Measurements from ENCODE around the gene LUC7L2. TPM values are rescaled to one million over a fixed set of nuclear protein-coding genes. Genes with fewer than 3 reads are reported as not detected.

LUC7L2 gene
- total and polyA plus RNA-seq, 8 donors = 20.5 to 133 (median 60.6) TPM

DNA sequence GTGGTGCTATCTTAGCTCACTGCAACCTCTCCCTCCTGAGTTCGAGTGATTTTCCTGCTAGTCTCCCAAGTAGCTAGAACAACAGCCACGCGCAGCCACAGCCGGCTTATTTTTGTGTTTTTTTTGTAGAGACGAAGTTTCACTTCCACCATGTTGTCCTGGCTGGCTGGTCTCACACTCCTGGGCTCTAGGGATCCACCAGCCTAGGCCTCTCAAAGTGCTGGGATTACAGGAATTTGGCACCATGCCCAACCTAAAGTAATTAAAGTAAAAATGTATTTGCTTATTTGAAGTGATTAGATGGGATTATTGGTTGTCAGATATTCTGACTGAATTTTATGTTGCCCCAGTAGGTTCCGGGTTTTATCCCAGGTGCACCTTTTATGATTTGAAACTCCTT is 22.7 kb downstream of the LUC7L2 start:
- H3K36me3 ChIP-seq = peaks cover 25 to 97% (median 95%) of the 10 kb centered on the region in 4 donors
- TF ChIP-seq POLR2A (IDR thresholded peaks at IDR 0.05) = no peak
- no peak for TF ChIP-seq POLR2AphosphoS5 (IDR thresholded peaks at IDR 0.05)
- no peak for TF ChIP-seq EP300 (IDR thresholded peaks at IDR 0.05)
- TF ChIP-seq, protein P1, sequence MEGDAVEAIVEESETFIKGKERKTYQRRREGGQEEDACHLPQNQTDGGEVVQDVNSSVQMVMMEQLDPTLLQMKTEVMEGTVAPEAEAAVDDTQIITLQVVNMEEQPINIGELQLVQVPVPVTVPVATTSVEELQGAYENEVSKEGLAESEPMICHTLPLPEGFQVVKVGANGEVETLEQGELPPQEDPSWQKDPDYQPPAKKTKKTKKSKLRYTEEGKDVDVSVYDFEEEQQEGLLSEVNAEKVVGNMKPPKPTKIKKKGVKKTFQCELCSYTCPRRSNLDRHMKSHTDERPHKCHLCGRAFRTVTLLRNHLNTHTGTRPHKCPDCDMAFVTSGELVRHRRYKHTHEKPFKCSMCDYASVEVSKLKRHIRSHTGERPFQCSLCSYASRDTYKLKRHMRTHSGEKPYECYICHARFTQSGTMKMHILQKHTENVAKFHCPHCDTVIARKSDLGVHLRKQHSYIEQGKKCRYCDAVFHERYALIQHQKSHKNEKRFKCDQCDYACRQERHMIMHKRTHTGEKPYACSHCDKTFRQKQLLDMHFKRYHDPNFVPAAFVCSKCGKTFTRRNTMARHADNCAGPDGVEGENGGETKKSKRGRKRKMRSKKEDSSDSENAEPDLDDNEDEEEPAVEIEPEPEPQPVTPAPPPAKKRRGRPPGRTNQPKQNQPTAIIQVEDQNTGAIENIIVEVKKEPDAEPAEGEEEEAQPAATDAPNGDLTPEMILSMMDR (IDR thresholded peaks at IDR 0.05) = no peak
- H3K9me3 ChIP-seq = no peaks in the 10 kb centered on the region
- intact Hi-C loops (cut with DNase I; ENCODE audit: low total_unique reads) = no loop called here
- no peak overlapping the region for H3K4me3 ChIP-seq
- H3K4me1 ChIP-seq = peaks cover 0 to 15% (median 4%) of the 10 kb centered on the region in 4 donors
- no peak for DNase-seq
- WGBS, 5 donors = 85 to 90% (median 88%) methylated on average over 6 of the region's 6 CpGs
- no peaks in the 10 kb centered on the region for H3K27me3 ChIP-seq
- no peak overlapping the region for H3K27ac ChIP-seq

GRCh38 chr7:139384611-139385010 is 24.9 kb downstream of the LUC7L2 start:
- Histone ChIP-seq H3K27ac (no peak overlapping the region), H3K4me1 (peaks cover 0 to 21% (median 4%) of the 10 kb centered on the region in 4 donors), H3K4me3 (no peak overlapping the region), H3K36me3 (peaks cover 27 to 93% (median 90%) of the 10 kb centered on the region in 4 donors), H3K27me3 (no peaks in the 10 kb centered on the region), H3K9me3 (no peaks in the 10 kb centered on the region)
- TF ChIP-seq POLR2A (IDR thresholded peaks at IDR 0.05) (no peak), POLR2AphosphoS5 (IDR thresholded peaks at IDR 0.05) (no peak), EP300 (IDR thresholded peaks at IDR 0.05) (no peak)
- TF ChIP-seq, protein P1 (IDR thresholded peaks at IDR 0.05) = no peak
- intact Hi-C loops (cut with DNase I; ENCODE audit: low total_unique reads) = no loop called here
- DNase-seq = no peak
- 93 to 100% (median 99%) methylated on average over 3 of the region's 3 CpGs for WGBS, 5 donors

GRCh38 chr7:139387594-139387993 is 27.9 kb downstream of the LUC7L2 start:
- 79 to 88% (median 84%) methylated on average over 5 of the region's 5 CpGs for WGBS, 5 donors
- no peaks in the 10 kb centered on the region for H3K27me3 ChIP-seq
- H3K4me3 ChIP-seq = no peak overlapping the region
- TF ChIP-seq EP300 (IDR thresholded peaks at IDR 0.05) (no peak), POLR2A (IDR thresholded peaks at IDR 0.05) (no peak), POLR2AphosphoS5 (IDR thresholded peaks at IDR 0.05) (no peak)
- TF ChIP-seq, protein P1 (IDR thresholded peaks at IDR 0.05) = no peak
- no peak for DNase-seq
- intact Hi-C loops (cut with DNase I; ENCODE audit: low total_unique reads) = no loop called here
- peaks cover 21 to 94% (median 83%) of the 10 kb centered on the region in 4 donors for H3K36me3 ChIP-seq
- no peak overlapping the region for H3K27ac ChIP-seq
- H3K9me3 ChIP-seq = no peaks in the 10 kb centered on the region
- peaks cover 0 to 13% (median 1%) of the 10 kb centered on the region in 4 donors for H3K4me1 ChIP-seq

GRCh38 chr7:139389091-139389490 is 29.4 kb downstream of the LUC7L2 start:
- no peaks in the 10 kb centered on the region for H3K9me3 ChIP-seq
- H3K36me3 ChIP-seq = peaks cover 12 to 94% (median 83%) of the 10 kb centered on the region in 4 donors
- H3K27ac ChIP-seq = no peak overlapping the region
- 87 to 94% (median 93%) methylated on average over 3 of the region's 3 CpGs for WGBS, 5 donors
- intact Hi-C loops (cut with DNase I; ENCODE audit: low total_unique reads) = no loop called here
- TF ChIP-seq EP300 (IDR thresholded peaks at IDR 0.05) (no peak), POLR2A (IDR thresholded peaks at IDR 0.05) (no peak), POLR2AphosphoS5 (IDR thresholded peaks at IDR 0.05) (no peak)
- TF ChIP-seq, protein P1 (IDR thresholded peaks at IDR 0.05) = no peak
- no peak for DNase-seq
- H3K4me1 ChIP-seq = peaks cover 0 to 14% (median 0%) of the 10 kb centered on the region in 4 donors
- no peaks in the 10 kb centered on the region for H3K27me3 ChIP-seq
- H3K4me3 ChIP-seq = no peak overlapping the region
